ENCODE measurements around the gene TIMM23. TPM values are rescaled to one million over a fixed set of nuclear protein-coding genes. Genes with fewer than 3 reads are reported as not detected.
A peak's percentile ranks its signal among the peaks of the same experiment; 100 is the strongest.

The TIMM23 gene
- total and polyA plus RNA-seq, 10 of the 15 experiments (the other 5 are each of a cell fraction or from before 2014, with no cell fraction given), result 90.0 to 228 (median 120) TPM

DNA sequence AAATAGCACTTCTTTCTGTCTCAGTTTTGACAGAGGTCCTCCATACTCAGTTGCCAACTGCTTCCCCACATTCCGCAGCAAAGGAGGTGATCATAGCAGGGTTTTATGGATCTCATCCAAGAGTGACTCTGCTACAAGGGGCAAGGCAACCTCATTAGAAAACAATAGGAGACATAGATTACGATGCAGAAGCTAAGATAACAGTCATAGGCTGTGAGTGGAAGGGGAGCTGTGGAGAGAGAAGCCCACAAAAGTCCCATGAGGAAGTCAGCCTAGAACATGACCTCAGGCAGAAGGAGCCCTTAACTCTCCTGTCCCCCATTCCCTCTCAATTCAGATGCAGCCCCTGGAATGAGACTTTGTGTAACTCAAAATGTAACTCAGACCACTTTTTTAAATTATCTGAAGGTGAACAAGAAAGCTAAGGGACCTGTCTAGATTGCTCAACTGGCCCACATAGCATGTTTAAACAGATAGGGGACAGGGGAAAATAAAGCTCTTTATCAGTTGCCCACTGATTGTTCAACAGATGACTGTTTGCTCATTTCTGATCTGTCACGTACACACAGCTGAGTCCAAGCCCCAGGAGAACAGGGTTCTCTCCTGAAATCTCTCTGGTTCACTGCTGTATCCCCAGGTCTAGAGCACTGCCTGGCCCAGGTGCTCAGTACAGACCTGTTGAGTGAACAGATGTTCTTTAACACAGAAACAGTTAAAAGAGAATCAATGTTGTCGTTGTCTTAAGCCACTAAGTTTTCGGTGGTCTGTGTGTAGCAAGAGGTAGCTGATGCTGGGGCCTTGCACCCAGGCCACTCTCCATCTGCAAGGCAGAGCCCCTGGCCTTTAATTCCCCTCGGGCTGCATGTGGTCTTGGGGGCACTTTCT lies 59.6 kb downstream of the TIMM23 start:
- Histone ChIP-seq H3K27ac (ENCODE audit: control insufficient read depth, insufficient read depth) (no peak overlapping the region), H3K79me2 (ENCODE audit: control insufficient read depth, insufficient read depth, low read length) (peaks cover 33% of the 10 kb centered on the region), H4K20me1 (ENCODE audit: control insufficient read depth, insufficient read depth) (no peaks in the 10 kb centered on the region), H3K4me1 (ENCODE audit: control insufficient read depth, insufficient read depth, low read length) (no peaks in the 10 kb centered on the region; the same call in none of the 2 replicates), H2AFZ (ENCODE audit: control insufficient read depth, low read depth, low read length) (peak overlapping the region; percentile 6), H3K27me3 (replicated peaks in 1 of 2; ENCODE audit: control insufficient read depth in 2 of 2, insufficient read depth in 2 of 2, low read length in 1 of 2) (no peaks in the 10 kb centered on the region; a peak in 1 of 4 replicates), H3K9me3 (replicated peaks; ENCODE audit: control insufficient read depth, insufficient read depth, low read length) (no peaks in the 10 kb centered on the region), H3K9ac (ENCODE audit: control insufficient read depth, insufficient read depth, low read length) (no peak overlapping the region), H3K4me2 (ENCODE audit: control insufficient read depth, insufficient read depth) (no peak overlapping the region), H3K4me3 (no peak overlapping the region), H3K36me3 (ENCODE audit: control insufficient read depth in 2 of 2, insufficient read depth in 2 of 2, low read length in 1 of 2) (no peaks in the 10 kb centered on the region)
- SMC1A ChIA-PET (ENCODE audit: uncharacterized antibody, unreplicated experiment), result interaction anchor here (0.7 to 1.0 kb wide), 2 partner anchors 11 to 28 kb away, joined by 3 read pairs; no protein-coding TSS in a partner anchor
- CTCF ChIA-PET, result interaction anchor here (1.0 to 1.1 kb wide), 2 partner anchors 9 to 58 kb away, joined by 3 to 5 read pairs; no protein-coding TSS in a partner anchor
- TF ChIP-seq EED (IDR thresholded peaks at IDR 0.05; ENCODE audit: low read depth) (no peak), CHD4 (IDR thresholded peaks at IDR 0.05) (no peak), STAT3 (IDR thresholded peaks at IDR 0.05; ENCODE audit: low read depth, low read length) (no peak), GABPA (IDR thresholded peaks at IDR 0.05; ENCODE audit: low read depth) (no peak), RBBP5 (conservative IDR thresholded peaks at IDR 0.05) (no peak), CHD2 (IDR thresholded peaks at IDR 0.05; ENCODE audit: borderline replicate concordance, low read depth, low read length) (no peak), WRNIP1 (IDR thresholded peaks at IDR 0.05; ENCODE audit: borderline replicate concordance, low read depth, low read length) (no peak), SUZ12 (IDR thresholded peaks at IDR 0.05; ENCODE audit: unreplicated experiment) (no peak), TCF12 (IDR thresholded peaks at IDR 0.05; ENCODE audit: low read depth, low read length) (no peak), MYC (IDR thresholded peaks at IDR 0.05; ENCODE audit: insufficient read depth, insufficient read length, insufficient replicate concordance, low read length, severe bottlenecking) (no peak), SIN3A (IDR thresholded peaks at IDR 0.05; ENCODE audit: low read depth, low read length) (no peak), SREBF2 (IDR thresholded peaks at IDR 0.05; ENCODE audit: low read length) (no peak)
- TF ChIP-seq, protein P1, sequence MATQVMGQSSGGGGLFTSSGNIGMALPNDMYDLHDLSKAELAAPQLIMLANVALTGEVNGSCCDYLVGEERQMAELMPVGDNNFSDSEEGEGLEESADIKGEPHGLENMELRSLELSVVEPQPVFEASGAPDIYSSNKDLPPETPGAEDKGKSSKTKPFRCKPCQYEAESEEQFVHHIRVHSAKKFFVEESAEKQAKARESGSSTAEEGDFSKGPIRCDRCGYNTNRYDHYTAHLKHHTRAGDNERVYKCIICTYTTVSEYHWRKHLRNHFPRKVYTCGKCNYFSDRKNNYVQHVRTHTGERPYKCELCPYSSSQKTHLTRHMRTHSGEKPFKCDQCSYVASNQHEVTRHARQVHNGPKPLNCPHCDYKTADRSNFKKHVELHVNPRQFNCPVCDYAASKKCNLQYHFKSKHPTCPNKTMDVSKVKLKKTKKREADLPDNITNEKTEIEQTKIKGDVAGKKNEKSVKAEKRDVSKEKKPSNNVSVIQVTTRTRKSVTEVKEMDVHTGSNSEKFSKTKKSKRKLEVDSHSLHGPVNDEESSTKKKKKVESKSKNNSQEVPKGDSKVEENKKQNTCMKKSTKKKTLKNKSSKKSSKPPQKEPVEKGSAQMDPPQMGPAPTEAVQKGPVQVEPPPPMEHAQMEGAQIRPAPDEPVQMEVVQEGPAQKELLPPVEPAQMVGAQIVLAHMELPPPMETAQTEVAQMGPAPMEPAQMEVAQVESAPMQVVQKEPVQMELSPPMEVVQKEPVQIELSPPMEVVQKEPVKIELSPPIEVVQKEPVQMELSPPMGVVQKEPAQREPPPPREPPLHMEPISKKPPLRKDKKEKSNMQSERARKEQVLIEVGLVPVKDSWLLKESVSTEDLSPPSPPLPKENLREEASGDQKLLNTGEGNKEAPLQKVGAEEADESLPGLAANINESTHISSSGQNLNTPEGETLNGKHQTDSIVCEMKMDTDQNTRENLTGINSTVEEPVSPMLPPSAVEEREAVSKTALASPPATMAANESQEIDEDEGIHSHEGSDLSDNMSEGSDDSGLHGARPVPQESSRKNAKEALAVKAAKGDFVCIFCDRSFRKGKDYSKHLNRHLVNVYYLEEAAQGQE (IDR thresholded peaks at IDR 0.05; ENCODE audit: low read depth, low read length), result no peak
- TF ChIP-seq, protein P2, sequence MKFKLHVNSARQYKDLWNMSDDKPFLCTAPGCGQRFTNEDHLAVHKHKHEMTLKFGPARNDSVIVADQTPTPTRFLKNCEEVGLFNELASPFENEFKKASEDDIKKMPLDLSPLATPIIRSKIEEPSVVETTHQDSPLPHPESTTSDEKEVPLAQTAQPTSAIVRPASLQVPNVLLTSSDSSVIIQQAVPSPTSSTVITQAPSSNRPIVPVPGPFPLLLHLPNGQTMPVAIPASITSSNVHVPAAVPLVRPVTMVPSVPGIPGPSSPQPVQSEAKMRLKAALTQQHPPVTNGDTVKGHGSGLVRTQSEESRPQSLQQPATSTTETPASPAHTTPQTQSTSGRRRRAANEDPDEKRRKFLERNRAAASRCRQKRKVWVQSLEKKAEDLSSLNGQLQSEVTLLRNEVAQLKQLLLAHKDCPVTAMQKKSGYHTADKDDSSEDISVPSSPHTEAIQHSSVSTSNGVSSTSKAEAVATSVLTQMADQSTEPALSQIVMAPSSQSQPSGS (IDR thresholded peaks at IDR 0.05; ENCODE audit: low read length), result no peak
- TF ChIP-seq, protein P3, sequence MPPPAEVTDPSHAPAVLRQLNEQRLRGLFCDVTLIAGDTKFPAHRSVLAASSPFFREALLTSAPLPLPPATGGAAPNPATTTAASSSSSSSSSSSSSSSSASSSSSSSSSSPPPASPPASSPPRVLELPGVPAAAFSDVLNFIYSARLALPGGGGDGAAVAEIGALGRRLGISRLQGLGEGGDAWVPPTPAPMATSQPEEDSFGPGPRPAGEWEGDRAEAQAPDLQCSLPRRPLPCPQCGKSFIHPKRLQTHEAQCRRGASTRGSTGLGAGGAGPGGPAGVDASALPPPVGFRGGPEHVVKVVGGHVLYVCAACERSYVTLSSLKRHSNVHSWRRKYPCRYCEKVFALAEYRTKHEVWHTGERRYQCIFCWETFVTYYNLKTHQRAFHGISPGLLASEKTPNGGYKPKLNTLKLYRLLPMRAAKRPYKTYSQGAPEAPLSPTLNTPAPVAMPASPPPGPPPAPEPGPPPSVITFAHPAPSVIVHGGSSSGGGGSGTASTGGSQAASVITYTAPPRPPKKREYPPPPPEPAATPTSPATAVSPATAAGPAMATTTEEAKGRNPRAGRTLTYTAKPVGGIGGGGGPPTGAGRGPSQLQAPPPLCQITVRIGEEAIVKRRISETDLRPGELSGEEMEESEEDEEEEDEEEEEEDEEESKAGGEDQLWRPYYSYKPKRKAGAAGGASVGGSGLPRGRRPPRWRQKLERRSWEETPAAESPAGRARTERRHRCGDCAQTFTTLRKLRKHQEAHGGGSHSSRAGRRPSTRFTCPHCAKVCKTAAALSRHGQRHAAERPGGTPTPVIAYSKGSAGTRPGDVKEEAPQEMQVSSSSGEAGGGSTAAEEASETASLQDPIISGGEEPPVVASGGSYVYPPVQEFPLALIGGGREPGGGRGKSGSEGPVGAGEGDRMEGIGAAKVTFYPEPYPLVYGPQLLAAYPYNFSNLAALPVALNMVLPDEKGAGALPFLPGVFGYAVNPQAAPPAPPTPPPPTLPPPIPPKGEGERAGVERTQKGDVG (CRISPR knock-in tag; IDR thresholded peaks at IDR 0.05), result no peak
- intact Hi-C loops (cut with micrococcal nuclease; ENCODE audit: unreplicated experiment), result no loop called here
- in situ Hi-C loops (cut with MboI), result no loop called here
- 62% methylated on average over 6 of the region's 6 CpGs for WGBS (ENCODE audit: insufficient coverage, insufficient replicate concordance, low lambda C conversion rate, missing lambda C conversion rate)
- DNase-seq (ENCODE audit: low read depth, low spot score), result no peak
- no TSS peak for BruUV-seq (replicated peaks)
- POLR2A ChIA-PET, result no interaction called here
- RAD21 ChIA-PET (ENCODE audit: unreplicated experiment), result no interaction called here
- no peak for FAIRE-seq
- no peak for ATAC-seq
